HG02588 (cell line): ENCODE data around the gene PBLD.
"Not testable (repeated sequence)": the region's sequence is repeated elsewhere in the genome, so short reads cannot be mapped to it uniquely, and the experiment has no call there.

Source experiments
- ATAC-seq: cut with Tn5 transposase; IDR thresholded peaks from one replicate; pipeline ENCODE4 v1.9.1; 2021; ENCODE audit warnings: mild to moderate bottlenecking, moderate library complexity; ENCODE audit not compliant: unreplicated experiment

Gene PBLD

DNA sequence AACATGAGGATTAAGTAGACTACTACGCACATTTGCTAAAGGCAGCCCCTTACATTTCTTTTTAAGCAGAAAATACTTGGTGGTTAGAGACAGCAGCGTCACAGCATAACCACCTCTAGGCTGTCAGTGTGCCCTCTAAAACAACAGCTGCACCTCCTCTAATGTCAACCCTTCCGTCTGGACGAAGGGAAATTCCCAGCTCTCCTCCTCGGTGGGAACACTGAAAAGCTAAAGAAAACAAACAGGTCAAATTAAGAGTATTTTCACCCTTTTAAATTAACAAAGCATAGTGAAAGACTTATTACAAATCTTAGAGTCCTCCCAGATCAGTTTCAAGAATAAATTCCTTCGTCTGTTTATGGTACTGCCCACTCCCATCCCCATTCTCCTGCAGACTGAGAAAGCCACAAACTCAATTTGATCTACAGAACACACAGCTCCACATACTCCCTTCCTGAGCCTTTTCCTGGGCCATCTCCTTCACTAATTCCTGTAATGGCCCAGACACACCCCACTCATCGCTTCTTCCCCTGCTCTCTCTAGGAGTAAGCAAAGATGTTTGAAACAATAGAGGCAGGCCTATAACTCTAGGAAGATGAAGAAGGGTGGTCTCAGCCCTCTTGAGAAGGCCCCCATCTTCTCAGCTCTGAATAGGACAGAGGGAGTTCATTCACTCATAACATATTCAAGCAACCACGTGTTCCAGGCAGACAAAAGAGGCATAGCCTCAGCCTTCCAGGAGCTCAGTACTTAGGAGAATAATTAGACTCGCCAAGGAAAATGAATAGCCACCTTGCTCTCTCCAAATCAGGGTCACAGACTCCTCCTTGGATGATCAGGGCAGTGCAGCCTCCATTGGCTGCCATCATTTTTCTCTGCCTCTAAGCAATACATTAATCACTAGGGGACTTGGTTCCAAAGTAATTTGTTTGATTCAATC is 48.4 kb downstream of the PBLD start:
- ATAC-seq = no peak

DNA sequence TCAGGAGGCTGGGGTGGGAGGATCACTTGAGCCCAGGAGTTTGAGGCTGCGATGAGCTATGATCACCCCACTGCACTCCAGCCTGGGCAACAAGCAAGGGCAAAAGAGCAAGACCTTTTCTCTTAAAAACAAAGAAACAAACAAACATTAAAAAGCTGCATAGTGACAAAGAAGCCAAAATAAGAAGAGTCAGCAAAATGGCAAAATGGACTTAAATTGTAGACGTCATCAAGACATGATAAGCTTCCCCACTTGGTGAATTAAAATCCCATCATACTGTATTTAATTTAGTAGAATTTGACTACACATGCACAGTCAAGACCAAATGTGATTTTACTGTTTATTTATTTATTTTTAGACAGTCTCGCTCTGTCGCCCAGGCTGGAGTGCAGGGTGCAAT is 52.0 kb downstream of the PBLD start:
- ATAC-seq = no peak

DNA sequence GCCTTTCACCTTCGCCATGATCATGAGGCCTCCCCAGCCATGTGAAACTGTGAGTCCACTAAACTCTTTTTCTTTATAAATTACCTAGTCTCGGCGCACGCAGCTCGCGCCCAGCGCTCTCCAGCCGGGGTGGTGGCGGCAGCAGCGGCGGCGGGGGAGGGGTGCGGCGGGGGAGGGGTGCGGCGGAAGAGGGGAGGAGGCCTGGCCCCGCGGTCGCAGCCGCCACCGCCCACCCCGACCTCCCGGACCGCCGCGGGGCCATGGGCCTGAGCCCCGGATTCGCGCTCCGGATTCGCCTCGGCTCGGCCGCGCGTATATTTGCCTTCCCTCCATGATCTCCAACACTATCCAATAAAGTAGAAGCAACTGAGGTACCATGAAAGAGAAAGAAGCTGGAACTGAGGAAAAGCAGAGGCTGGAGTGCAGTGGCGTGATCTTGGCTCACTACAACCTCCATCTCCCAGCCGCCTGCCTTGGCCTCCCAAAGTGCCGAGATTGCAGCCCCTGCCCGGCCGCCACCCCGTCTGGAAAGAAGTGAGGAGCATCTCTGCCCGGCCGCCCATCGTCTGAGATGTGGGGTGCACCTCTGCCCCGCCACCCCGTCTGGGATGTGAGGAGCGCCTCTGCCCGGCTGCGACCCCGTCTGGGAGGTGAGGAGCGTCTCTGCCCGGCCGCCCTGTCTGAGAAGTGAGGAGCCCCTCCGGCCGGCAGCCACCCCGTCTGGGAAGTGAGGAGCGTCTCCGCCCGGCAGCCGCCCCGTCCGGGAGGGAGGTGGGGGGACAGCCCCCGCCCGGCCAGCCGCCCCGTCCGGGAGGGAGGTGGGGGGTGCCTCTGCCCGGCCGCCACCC is 53.6 kb downstream of the PBLD start:
- not testable (repeated sequence) for ATAC-seq

DNA sequence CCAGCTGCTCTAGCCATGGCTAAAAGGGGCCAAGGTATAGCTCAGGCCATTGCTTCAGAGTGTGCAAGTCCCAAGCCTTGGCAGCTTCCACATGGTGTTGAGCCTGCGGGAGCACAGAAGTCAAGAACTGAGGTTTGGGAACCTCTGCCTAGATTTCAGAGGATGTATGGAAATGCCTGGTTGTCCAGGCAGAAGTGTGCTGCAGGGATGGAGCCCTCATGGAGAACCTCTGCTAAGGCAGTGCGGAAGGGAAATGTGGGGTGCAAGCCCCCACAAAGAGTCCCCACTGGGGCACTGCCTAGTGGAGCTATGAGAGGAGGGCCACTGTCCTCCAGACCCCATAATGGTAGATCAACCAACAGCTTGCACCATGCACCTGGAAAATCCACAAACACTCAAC is 54.9 kb downstream of the PBLD start:
- not testable (repeated sequence) for ATAC-seq

- ATAC-seq = no peak
These were observed 56.5 kb downstream of the PBLD start for GRCh38 chr10:68276224-68276623.

DNA sequence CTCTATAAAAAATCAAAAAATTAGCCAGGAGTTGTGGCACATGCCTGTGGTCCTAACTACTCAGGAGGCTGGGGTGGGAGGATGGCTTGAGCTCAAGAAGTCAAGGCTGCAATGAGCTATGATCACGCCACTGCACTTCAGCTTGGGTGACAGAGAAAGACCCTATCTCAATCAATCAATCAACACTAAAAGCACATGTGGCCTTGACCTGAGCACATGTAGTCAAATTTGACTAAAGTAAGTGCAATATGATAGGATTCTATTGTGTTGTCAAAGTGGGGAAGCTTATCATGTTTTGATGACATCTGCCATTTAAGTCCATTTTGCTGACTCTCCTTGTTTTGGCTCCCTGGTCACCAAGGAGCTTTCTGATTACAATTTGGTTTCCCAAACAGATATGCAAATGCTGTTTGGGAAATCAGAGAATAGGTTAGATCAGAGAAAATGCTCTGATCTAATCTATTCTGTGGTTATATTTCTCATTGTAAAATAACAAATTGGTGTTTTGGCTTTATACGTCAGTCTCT is 57.1 kb downstream of the PBLD start:
- no peak for ATAC-seq

DNA sequence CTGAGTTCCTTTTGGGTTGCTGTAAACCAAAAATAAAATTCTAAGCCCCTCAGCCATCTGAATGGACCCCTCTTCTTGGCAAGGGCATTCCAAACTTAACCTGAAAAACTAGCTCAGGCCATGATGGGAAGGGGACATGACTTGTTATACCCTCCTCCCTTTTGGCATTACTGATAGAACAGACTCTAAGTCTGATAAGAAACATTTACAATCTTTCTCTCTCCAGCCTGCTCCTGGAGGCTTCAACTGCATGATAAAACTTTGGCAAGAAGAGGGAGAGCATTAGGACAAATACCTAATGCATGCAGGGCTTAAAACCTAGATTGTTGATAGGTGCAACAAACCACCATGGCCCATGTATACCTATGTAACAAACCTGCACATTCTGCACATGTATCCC is 59.9 kb downstream of the PBLD start:
- no peak for ATAC-seq

- no peak for ATAC-seq
These were observed 61.4 kb downstream of the PBLD start for GRCh38 chr10:68271196-68271882.

DNA sequence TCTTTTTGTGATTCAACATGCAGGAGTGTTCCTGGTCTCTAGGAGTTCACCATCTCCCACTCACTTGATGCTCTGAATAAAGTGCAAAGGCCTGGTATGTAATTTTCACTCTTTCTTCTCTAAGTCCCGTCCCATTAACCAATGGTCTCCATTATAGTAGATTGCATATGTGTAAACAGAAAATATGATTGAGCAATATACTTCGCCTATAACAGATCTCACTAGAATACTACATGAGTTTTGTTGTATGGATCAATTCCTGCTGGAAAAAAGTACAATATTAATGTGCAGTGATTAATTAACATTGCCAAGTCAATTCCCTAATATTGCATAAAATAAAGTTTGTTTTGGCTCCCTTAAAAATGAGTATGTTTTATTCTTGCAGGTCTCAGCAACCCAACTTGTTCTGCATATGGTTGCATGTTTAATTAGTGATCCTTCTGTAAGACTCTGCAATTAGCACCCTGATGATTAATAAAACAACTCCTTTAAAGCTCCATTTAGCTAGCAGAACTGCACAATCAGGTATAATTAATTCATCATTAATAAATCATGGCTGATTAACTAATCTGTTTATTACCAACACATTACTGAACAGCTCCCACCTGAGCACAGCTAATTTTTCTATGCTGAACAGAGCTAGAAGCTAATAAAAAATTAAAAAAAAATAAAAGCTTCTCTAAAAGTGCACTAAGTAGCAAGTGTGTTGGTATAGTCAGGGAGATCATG is 63.0 kb downstream of the PBLD start:
- no peak for ATAC-seq

DNA sequence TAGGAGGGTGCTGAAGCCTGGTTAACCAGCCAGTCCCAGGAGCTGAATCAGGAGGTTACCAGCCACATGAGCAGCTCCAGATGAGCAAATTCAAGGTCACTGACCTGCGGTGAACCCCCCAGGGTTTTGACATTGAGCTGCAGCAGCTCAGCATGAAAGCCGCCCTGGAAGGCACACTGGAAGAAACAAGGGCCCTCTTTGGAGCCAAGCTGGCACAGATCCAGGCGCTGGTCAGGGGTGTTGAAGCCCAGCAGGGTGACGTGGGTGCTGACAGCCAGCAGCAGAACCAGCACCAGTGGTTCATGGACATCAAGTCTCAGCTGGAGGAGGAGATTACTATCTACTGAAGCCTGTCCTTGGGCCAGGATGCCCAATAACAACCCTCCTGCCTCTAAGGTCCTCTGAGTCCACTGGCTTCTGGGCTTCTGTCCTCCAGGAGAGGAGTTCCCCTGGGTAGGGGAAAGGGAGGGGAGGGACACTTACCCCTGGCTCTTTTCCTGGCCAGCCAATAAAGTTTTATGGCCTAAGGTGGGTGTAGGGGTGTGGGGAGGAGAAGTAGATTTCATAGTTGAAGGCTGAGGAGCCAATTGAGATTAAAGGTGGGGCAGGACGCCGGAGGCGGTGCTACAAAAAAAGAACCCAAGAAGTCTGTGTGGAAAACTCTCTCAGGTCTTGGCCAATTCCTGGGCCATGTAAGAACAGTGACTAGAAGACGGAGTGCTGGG is 71.4 kb downstream of the PBLD start:
- no peak for ATAC-seq

DNA sequence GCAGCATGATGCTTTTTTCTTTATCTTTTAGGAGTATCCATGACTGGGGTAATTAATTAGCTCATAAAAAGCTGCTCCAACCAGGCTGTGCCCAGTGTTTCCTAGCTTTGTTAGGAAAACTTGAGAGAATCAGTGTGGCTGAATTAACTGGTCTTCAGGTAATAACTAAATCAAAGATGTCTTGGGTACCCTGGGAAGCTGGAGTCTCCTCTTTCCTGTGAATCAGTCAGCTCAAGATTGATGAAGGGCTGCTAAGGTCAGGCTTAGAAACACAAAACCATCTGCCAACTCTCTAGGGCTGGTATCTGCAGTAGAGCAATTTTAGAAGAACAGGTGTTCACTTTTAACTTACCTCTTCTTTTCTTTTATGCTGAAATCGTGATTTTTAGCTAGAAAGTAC is 79.4 kb downstream of the PBLD start:
- ATAC-seq = no peak

DNA sequence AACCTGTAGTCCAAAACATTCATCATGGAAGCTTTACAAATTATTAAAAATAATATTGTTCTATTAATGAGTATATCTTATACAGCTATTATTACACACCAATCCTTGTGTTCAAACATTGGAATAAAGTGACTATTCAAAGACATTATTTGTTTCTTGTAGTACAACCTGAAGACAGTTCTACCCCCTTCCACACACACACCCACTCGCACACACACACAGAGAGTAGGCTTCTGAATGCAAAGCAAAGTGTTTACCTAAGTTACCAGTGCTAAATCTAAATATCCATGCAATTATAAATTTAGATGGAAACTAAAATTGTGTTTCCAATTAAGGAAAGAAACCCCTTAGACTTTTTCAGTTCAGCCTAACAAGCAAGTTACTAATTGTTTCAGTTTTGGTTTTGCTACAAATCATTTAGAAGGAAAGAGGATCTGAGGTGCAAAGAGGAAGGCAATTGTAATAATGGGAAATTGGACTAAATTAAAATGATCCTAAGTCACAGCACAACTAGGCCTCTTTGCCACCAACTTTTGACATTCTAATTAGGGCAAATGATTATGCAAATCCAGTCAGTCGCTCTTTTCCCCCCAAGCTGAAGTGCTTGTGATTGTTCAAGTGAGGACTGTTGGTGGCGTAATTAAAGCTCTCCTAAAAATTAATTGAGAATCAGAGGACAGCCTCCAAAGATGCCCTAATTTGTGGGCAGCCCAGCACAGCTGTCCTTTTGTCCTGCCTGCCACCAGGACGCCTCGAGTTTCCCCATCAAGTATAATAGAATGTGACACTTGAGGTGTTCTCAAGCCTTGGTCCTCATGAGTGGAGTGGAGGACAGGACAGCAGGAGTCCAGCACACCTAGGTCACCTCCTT is 80.9 kb downstream of the PBLD start:
- ATAC-seq = no peak

- no peak for ATAC-seq
These were observed 81.6 kb downstream of the PBLD start for GRCh38 chr10:68251151-68251550.

DNA sequence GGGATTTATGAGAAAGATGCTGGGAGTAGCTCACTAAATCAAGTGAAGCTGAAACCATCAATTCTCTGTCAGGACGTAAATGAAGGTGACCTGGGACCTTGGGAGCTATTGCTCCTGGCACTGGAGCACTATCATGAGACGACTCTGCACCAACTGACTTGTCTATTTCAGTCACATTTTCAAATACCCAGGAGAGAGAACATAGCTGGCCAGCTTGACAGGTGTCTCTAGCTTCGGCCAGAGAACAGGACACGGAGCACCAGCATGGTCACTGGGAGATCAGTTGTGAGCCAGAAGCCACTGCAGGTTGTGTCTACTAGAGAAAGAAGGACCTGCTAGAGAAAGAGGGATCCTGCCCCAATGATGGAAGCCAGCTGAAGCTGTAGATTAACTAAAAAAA is 83.4 kb downstream of the PBLD start:
- ATAC-seq = no peak

- no peak for ATAC-seq
These were observed 84.8 kb downstream of the PBLD start for GRCh38 chr10:68247931-68248330.

- not testable (repeated sequence) for ATAC-seq
These were observed 86.3 kb downstream of the PBLD start for GRCh38 chr10:68246397-68246796.

- ATAC-seq = no peak
These were observed 90.7 kb downstream of the PBLD start for GRCh38 chr10:68242051-68242450.

DNA sequence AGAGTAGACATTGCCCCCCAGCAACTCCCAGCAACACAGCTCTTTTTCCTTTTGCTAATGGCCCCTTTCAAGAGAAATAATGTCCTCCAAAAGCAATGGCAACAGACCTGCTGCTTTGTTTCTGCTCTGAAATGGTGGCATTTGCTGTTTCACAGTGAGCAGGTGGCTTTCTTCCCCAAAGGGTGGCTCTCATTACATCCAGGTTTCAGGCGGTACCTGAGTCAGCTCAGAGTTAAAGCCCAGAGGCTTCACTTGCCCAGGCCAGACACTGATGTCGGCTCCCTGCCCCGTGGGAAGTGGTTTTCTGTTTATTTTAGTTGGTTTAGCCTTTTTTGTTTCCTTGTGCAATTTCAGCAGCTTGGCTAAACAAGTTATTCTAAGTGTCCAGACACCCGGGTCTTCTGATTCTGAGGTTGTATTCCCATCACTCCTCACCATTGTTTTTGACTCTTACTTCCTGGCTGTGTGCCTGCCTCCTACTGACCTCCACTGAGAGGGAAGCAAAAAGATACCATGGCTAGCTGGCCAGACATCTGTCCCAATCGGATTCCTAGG is 93.1 kb downstream of the PBLD start:
- ATAC-seq = no peak
